ENCODE results near the gene APOA5. TPM values are rescaled to one million over a fixed set of nuclear protein-coding genes. Genes with fewer than 3 reads are reported as not detected.

The APOA5 gene
- polyA plus RNA-seq, 1 donor from 2014 or later: not detected

DNA sequence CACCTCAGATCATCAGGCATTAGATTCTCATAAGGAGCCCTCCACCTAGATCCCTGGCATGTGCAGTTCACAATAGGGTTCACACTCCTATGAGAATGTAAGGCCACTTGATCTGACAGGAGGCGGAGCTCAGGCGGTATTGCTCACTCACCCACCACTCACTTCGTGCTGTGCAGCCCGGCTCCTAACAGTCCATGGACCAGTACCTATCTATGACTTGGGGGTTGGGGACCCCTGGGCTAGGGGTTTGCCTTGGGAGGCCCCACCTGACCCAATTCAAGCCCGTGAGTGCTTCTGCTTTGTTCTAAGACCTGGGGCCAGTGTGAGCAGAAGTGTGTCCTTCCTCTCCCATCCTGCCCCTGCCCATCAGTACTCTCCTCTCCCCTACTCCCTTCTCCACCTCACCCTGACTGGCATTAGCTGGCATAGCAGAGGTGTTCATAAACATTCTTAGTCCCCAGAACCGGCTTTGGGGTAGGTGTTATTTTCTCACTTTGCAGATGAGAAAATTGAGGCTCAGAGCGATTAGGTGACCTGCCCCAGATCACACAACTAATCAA lies 40.2 kb upstream of the APOA5 start:
- H3K36me3 Mint-ChIP-seq: no peaks in the 10 kb centered on the region
- H3K27ac Mint-ChIP-seq: no peak overlapping the region
- peaks cover 5 to 8% (median 6%) of the 10 kb centered on the region in 3 donors for H3K4me1 Mint-ChIP-seq
- H3K27me3 Mint-ChIP-seq: peaks cover 4% of the 10 kb centered on the region
- no peak overlapping the region for H3K4me3 Mint-ChIP-seq
- H3K9me3 Mint-ChIP-seq: no peaks in the 10 kb centered on the region

GRCh38 chr11:116830184-116830912 lies 38.7 kb upstream of the APOA5 start:
- Mint-ChIP-seq H3K4me3 (no peak overlapping the region), H3K36me3 (no peaks in the 10 kb centered on the region), H3K9me3 (no peaks in the 10 kb centered on the region), H3K27me3 (peaks cover 4% of the 10 kb centered on the region), H3K27ac (no peak overlapping the region), H3K4me1 (peaks cover 4 to 6% (median 5%) of the 10 kb centered on the region in 3 donors)

GRCh38 chr11:116829525-116830183 lies 38.0 kb upstream of the APOA5 start, which contains the start of gene APOC3:
APOC3 (plus strand) TSS chr11:116829907; CDS start chr11:116830583, 676 bp downstream.
- no peak within 1 kb of the TSS for H3K4me3 Mint-ChIP-seq
- no peaks in the 10 kb centered on the region for H3K36me3 Mint-ChIP-seq
- peaks cover 4% of the 10 kb centered on the region for H3K27me3 Mint-ChIP-seq
- H3K4me1 Mint-ChIP-seq: peaks cover under 1 to 1% (median under 1%) of the 10 kb centered on the region in 3 donors
- H3K27ac Mint-ChIP-seq: no peak within 1 kb of the TSS
- H3K9me3 Mint-ChIP-seq: no peaks in the 10 kb centered on the region

- Mint-ChIP-seq H3K9me3 (no peaks in the 10 kb centered on the region), H3K4me1 (no peaks in the 10 kb centered on the region), H3K4me3 (no peak overlapping the region), H3K36me3 (no peaks in the 10 kb centered on the region), H3K27me3 (peaks cover 4% of the 10 kb centered on the region), H3K27ac (no peak overlapping the region)
Measured at GRCh38 chr11:116828632-116829524, 37.2 kb upstream of the APOA5 start.

GRCh38 chr11:116827461-116827860 lies 35.8 kb upstream of the APOA5 start:
- H3K27ac Mint-ChIP-seq: no peak overlapping the region
- H3K36me3 Mint-ChIP-seq: no peaks in the 10 kb centered on the region
- no peak overlapping the region for H3K4me3 Mint-ChIP-seq
- peaks cover 4% of the 10 kb centered on the region for H3K27me3 Mint-ChIP-seq
- H3K4me1 Mint-ChIP-seq: no peaks in the 10 kb centered on the region
- no peaks in the 10 kb centered on the region for H3K9me3 Mint-ChIP-seq

DNA sequence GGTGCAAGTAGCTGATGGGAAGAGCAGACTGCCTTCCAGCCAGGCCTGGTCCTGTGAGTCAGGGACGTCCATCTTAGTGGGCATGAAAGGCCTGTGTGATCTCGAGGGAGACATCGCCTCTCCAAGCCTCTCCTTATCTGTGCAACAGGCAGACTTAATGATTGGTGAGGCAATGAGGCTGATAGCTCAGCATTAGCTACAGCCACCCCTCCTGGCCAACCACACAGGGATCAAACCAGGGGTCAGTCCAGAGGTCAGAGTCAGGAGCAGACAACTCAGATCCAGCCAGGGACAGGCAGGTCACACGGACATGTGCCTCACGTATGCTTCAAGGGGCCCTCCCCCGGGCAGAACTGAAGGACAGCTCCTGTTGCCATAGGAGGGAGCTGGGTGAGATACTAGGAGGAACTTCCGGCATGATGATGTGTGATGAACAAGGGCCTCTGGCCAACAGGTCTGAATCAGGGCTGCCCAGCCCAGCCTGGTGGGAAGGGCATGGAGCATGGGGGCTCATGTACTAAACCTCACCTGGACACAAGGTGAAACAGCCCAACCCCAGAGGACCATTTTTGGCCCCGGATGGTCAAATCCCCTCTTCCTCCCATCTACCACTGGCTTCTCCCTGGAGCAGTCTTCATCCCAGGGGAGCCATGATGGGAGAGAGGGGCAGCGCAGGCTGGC lies 35.2 kb upstream of the APOA5 start:
- no peak overlapping the region for H3K27ac Mint-ChIP-seq
- H3K9me3 Mint-ChIP-seq: no peaks in the 10 kb centered on the region
- no peak overlapping the region for H3K4me3 Mint-ChIP-seq
- peaks cover 2% of the 10 kb centered on the region for H3K27me3 Mint-ChIP-seq
- H3K36me3 Mint-ChIP-seq: no peaks in the 10 kb centered on the region
- H3K4me1 Mint-ChIP-seq: no peaks in the 10 kb centered on the region

DNA sequence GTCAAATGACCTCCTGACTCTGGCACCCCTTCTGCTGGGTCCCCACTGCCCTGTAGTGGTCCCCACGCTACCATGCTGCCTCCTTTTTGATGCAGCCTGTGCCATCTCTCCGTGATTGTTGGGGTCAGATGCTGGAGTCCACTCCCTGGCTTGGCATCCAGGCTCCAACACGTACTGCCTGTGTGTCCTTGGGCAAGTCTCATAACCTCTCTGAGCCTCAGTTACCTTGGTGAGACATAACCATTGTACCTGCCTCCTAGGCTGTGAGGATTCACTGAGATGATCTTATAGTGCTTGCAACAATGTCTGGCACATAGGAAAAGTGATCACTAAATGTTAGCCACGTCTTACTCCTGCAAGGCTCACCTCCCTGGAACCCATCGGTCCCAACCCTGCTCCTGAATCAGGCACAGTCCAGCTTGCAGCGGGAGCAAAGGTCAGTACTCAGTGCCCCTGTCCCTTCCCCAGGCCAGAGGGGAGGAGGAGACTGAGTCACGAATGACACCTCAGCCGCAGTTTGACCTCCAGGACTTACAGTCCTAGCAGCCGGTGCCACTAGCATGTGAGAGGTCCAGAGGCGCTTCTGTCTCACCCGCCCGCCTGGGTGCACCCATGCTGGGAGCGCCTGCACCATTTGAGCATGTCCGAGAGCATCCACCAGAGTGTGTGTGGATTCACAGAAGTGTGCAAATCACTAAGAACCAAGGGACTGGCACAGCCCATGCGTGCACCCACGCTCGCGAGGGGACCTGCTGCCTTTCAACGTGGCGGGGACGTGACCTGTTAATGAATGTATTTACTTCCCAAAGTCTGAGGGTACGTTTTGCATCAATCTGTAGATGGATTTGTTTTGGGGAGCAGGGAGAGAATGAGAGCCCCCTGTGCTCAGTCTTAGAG lies 34.4 kb upstream of the APOA5 start:
- Mint-ChIP-seq H3K9me3 (no peaks in the 10 kb centered on the region), H3K4me1 (no peaks in the 10 kb centered on the region), H3K36me3 (no peaks in the 10 kb centered on the region), H3K27ac (no peak overlapping the region), H3K27me3 (peaks cover 2% of the 10 kb centered on the region), H3K4me3 (no peak overlapping the region)

DNA sequence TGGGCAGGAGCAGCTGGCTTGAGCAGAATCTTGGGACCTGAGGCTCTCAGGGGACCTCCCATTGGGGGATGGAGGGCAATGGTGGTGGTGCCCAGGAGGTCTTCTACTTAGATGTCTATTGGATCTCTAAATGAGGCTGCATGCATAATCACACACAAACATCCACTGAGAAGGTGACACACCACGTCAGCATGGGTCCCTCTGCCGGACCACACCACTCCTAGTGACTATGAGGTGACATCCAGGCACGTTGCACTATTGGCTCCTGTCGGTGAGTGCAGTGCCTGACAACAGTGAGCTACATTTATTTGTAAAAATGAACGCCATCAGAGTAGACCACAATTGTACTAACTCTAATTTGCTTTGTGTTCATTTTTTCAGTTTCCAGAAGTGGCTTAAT lies 33.8 kb upstream of the APOA5 start:
- H3K36me3 Mint-ChIP-seq: no peaks in the 10 kb centered on the region

GRCh38 chr11:116823031-116823843 lies 31.6 kb upstream of the APOA5 start, which contains the start of gene APOA4:
APOA4 (minus strand) TSS chr11:116823304; CDS start chr11:116823191, 113 bp downstream.
- Mint-ChIP-seq H3K36me3 (no peaks in the 10 kb centered on the region), H3K27ac (no peak within 1 kb of the TSS), H3K4me3 (no peak within 1 kb of the TSS), H3K27me3 (peaks cover 2% of the 10 kb centered on the region), H3K9me3 (no peaks in the 10 kb centered on the region), H3K4me1 (no peaks in the 10 kb centered on the region)

More for the DNA sequence above, 33.8 kb upstream of the APOA5 start:
- Mint-ChIP-seq H3K27me3 (peaks cover 2% of the 10 kb centered on the region), H3K4me1 (no peaks in the 10 kb centered on the region), H3K27ac (no peak overlapping the region), H3K4me3 (no peak overlapping the region), H3K9me3 (no peaks in the 10 kb centered on the region)

GRCh38 chr11:116822575-116822974 lies 30.9 kb upstream of the APOA5 start:
- no peaks in the 10 kb centered on the region for H3K9me3 Mint-ChIP-seq
- H3K4me1 Mint-ChIP-seq: no peaks in the 10 kb centered on the region
- H3K4me3 Mint-ChIP-seq: no peak overlapping the region
- no peak overlapping the region for H3K27ac Mint-ChIP-seq
- peaks cover under 1% of the 10 kb centered on the region for H3K27me3 Mint-ChIP-seq
- H3K36me3 Mint-ChIP-seq: no peaks in the 10 kb centered on the region

- Mint-ChIP-seq H3K27me3 (no peaks in the 10 kb centered on the region), H3K9me3 (no peaks in the 10 kb centered on the region), H3K27ac (no peak overlapping the region), H3K4me1 (no peaks in the 10 kb centered on the region), H3K4me3 (no peak overlapping the region), H3K36me3 (no peaks in the 10 kb centered on the region)
Measured at GRCh38 chr11:116821050-116821918, 29.6 kb upstream of the APOA5 start.

- H3K9me3 Mint-ChIP-seq: no peaks in the 10 kb centered on the region
- H3K27ac Mint-ChIP-seq: no peak overlapping the region
- no peaks in the 10 kb centered on the region for H3K27me3 Mint-ChIP-seq
Measured at GRCh38 chr11:116819049-116819448, 27.4 kb upstream of the APOA5 start.

More at GRCh38 chr11:116819049-116819448, 27.4 kb upstream of the APOA5 start:
- Mint-ChIP-seq H3K4me3 (no peak overlapping the region), H3K4me1 (no peaks in the 10 kb centered on the region), H3K36me3 (no peaks in the 10 kb centered on the region)

Data from IgD-negative memory B cell (primary cell).